ENCODE data around the gene TMEM106B. TPM values are rescaled to one million over a fixed set of nuclear protein-coding genes. Genes with fewer than 3 reads are reported as not detected.

The TMEM106B gene
- total and polyA plus RNA-seq, 2 of the 8 experiments (the other 6 are each of a cell fraction or from before 2014, with no cell fraction given) = 16.0 to 29.1 TPM

DNA sequence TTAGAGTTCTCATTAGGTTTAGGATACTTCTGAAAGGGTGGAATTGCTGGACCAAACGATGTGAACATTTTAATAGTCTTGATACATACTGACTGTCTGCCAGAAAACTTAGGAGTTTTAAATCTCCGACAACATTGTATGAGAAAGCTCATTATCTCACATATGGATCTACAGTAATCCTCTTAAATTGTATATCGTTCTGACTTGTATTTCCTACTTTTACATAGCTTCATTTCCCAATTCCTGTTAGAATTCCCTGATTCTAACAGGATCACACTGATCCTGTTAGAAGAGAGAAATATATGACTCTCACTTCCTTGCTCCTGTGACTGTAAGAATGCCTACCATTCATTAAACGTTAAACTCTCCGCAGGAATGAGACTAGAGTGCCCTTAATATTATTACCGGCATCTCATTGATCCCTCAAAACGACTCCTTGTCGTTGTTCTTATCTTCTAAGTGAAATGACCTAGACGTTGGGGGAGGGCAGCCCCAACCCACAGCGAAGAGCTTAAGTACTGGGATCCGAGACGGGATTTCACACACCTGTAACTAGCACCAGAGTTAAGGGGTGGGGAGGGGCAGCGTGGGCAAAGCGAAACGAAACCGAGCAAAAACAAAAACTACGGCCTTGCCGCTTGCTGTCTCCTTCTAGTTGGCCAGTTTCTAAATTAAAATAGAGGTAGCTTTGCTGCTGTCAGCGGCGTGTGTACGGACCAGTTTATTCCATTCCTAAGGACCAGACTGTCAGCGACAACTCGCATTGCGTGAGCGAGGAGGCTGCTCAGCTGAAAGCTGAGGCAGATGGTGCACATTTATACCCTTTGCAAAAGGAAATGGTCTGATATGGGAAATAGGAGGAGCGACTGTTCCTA is 678 bp upstream of the TMEM106B start (continued):
- TF ChIP-seq KDM5A (IDR thresholded peaks at IDR 0.05; ENCODE audit: low read length) (0 out of 2 replicates have a peak, but pooled peaks have one; percentile 13), TAF7 (optimal IDR thresholded peaks at IDR 0.05; ENCODE audit: borderline replicate concordance, low read depth, low read length) (peak; percentile 17)

All from H1 (cell line).